ENCODE data around the gene ERP44. TPM values are rescaled to one million over a fixed set of nuclear protein-coding genes. Genes with fewer than 3 reads are reported as not detected.

The ERP44 gene
- total and polyA plus RNA-seq, 11 donors: 7.9 to 21.6 (median 15.7) TPM

GRCh38 chr9:100056561-100056960 lies 42.2 kb downstream of the ERP44 start:
- intact Hi-C loops (cut with DNase I): no loop called here
- no peak overlapping the region for H3K4me3 ChIP-seq
- DNase-seq: no peak
- TF ChIP-seq CTCF (IDR thresholded peaks at IDR 0.05): no peak
- no peak for TF ChIP-seq POLR2A (IDR thresholded peaks at IDR 0.05)
- no peaks in the 10 kb centered on the region for H3K9me3 ChIP-seq
- H3K27ac ChIP-seq: no peak overlapping the region
- WGBS, 4 donors: 92 to 97% (median 93%) methylated on average over 2 of the region's 2 CpGs
- peaks cover 0 to 5% (median 0%) of the 10 kb centered on the region in 12 donors for H3K4me1 ChIP-seq
- H3K27me3 ChIP-seq: no peaks in the 10 kb centered on the region
- ATAC-seq: no peak
- peaks cover 0 to 57% (median 43%) of the 10 kb centered on the region in 9 donors for H3K36me3 ChIP-seq

- Histone ChIP-seq H3K4me3 (no peak overlapping the region), H3K27ac (no peak overlapping the region), H3K4me1 (peaks cover 0 to 5% (median 0%) of the 10 kb centered on the region in 12 donors), H3K27me3 (no peaks in the 10 kb centered on the region), H3K36me3 (peaks cover 0 to 67% (median 53%) of the 10 kb centered on the region in 9 donors), H3K9me3 (no peaks in the 10 kb centered on the region)
- WGBS, 4 donors: 77 to 80% (median 78%) methylated on average over 6 of the region's 6 CpGs
- no peak for ATAC-seq
- no peak for DNase-seq
- intact Hi-C loops (cut with DNase I): no loop called here
- TF ChIP-seq POLR2A (IDR thresholded peaks at IDR 0.05) (no peak), CTCF (IDR thresholded peaks at IDR 0.05) (no peak)
Measured at GRCh38 chr9:100052375-100052774, 46.4 kb downstream of the ERP44 start.

- TF ChIP-seq POLR2A (IDR thresholded peaks at IDR 0.05): no peak
- TF ChIP-seq CTCF (IDR thresholded peaks at IDR 0.05): no peak
- H3K4me3 ChIP-seq: no peak overlapping the region
- no peak for DNase-seq
- ATAC-seq: no peak
- no peaks in the 10 kb centered on the region for H3K27me3 ChIP-seq
- peaks cover 0 to 56% (median 39%) of the 10 kb centered on the region in 9 donors for H3K36me3 ChIP-seq
- H3K4me1 ChIP-seq: no peaks in the 10 kb centered on the region
- no peak overlapping the region for H3K27ac ChIP-seq
- H3K9me3 ChIP-seq: peaks cover 0 to 14% (median 0%) of the 10 kb centered on the region in 12 donors
- 91 to 100% (median 96%) methylated on average over 1 of the region's 1 CpG for WGBS, 4 donors
- intact Hi-C loops (cut with DNase I): no loop called here
Measured at GRCh38 chr9:100049551-100049950, 49.2 kb downstream of the ERP44 start.

GRCh38 chr9:100038472-100038871 lies 60.3 kb downstream of the ERP44 start:
- H3K36me3 ChIP-seq: peaks cover 0 to 6% (median 0%) of the 10 kb centered on the region in 9 donors
- no peaks in the 10 kb centered on the region for H3K27me3 ChIP-seq
- 89 to 100% (median 97%) methylated on average over 1 of the region's 1 CpG for WGBS, 4 donors

More at GRCh38 chr9:100038472-100038871, 60.3 kb downstream of the ERP44 start:
- H3K4me3 ChIP-seq: no peak overlapping the region
- no peak overlapping the region for H3K27ac ChIP-seq
- ATAC-seq (no peak), DNase-seq (no peak)
- intact Hi-C loops (cut with DNase I): loop anchor here in 4 of 10 donors (10.0 kb wide), 3 partner anchors 66 to 556 kb away; no protein-coding TSS in a partner anchor
- H3K4me1 ChIP-seq: peaks cover 0 to 10% (median 0%) of the 10 kb centered on the region in 12 donors
- no peak for TF ChIP-seq POLR2A (IDR thresholded peaks at IDR 0.05)
- peaks cover 0 to 20% (median 4%) of the 10 kb centered on the region in 12 donors for H3K9me3 ChIP-seq
